ENCODE data around the gene MC5R. TPM values are rescaled to one million over a fixed set of nuclear protein-coding genes. Genes with fewer than 3 reads are reported as not detected.

The MC5R gene
- total and polyA plus RNA-seq, 3 donors from 2014 or later = 0.31 to 0.74 TPM; not detected in 1

DNA sequence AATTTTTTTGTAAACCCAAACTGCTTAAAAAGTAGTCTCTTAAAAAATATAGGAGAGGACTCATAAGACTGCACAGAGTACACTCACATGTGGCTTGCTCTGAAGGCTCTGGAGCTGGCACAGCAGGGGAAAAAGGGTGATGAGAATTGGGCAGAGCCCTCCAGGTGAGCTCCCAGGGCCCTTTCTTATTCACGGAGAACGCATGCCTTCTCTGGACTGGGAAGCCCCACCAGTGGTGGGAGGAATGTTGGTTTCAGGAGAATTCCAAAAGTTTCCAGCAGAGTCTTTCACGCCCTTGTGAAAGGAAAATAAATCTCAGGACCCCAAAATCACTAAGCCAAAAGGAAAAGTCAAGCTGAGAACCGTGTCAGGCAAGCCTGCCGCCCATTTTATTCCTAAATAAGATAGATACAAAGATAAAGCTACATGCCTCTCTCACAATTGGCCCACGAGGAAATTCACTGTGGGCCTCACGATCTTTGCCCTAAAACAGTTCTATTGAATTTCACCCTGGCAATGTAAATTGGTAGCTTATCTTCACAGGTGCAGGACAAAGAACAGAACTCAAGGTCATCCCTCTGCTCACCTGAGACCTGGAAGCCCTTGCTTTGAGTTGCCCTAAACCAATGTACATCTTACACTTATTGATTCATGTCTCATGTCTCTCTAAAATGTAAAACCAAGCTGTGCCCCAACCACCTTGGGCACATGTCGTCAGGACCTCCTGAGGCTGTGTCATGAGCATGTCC is 15.5 kb upstream of the MC5R start:
- Histone ChIP-seq H3K27ac (no peak overlapping the region), H3K4me1 (no peaks in the 10 kb centered on the region), H3K36me3 (ENCODE audit: low read depth, missing control alignments) (no peaks in the 10 kb centered on the region), H3K4me3 (no peak overlapping the region), H3K9me3 (no peaks in the 10 kb centered on the region), H3K27me3 (no peaks in the 10 kb centered on the region)
- WGBS, 2 donors = 68 to 70% methylated on average over 8 of the region's 8 CpGs
- intact Hi-C loops (cut with DNase I; ENCODE audit: low total_unique reads) = no loop called here
- TF ChIP-seq, protein P1, sequence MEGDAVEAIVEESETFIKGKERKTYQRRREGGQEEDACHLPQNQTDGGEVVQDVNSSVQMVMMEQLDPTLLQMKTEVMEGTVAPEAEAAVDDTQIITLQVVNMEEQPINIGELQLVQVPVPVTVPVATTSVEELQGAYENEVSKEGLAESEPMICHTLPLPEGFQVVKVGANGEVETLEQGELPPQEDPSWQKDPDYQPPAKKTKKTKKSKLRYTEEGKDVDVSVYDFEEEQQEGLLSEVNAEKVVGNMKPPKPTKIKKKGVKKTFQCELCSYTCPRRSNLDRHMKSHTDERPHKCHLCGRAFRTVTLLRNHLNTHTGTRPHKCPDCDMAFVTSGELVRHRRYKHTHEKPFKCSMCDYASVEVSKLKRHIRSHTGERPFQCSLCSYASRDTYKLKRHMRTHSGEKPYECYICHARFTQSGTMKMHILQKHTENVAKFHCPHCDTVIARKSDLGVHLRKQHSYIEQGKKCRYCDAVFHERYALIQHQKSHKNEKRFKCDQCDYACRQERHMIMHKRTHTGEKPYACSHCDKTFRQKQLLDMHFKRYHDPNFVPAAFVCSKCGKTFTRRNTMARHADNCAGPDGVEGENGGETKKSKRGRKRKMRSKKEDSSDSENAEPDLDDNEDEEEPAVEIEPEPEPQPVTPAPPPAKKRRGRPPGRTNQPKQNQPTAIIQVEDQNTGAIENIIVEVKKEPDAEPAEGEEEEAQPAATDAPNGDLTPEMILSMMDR (IDR thresholded peaks at IDR 0.05) = no peak
- TF ChIP-seq POLR2A (IDR thresholded peaks at IDR 0.05) = no peak
- no peak for DNase-seq

- Histone ChIP-seq H3K4me1 (no peaks in the 10 kb centered on the region), H3K4me3 (no peak overlapping the region), H3K27ac (no peak overlapping the region), H3K36me3 (ENCODE audit: low read depth, missing control alignments) (no peaks in the 10 kb centered on the region), H3K27me3 (no peaks in the 10 kb centered on the region), H3K9me3 (no peaks in the 10 kb centered on the region)
- TF ChIP-seq, protein P1 (IDR thresholded peaks at IDR 0.05) = no peak
- no peak for TF ChIP-seq POLR2A (IDR thresholded peaks at IDR 0.05)
- WGBS, 2 donors = 85 to 97% methylated on average over 2 of the region's 2 CpGs
- DNase-seq = no peak
- intact Hi-C loops (cut with DNase I; ENCODE audit: low total_unique reads) = no loop called here
These were observed 14.9 kb upstream of the MC5R start for GRCh38 chr18:13809043-13809430.

- H3K4me3 ChIP-seq = no peak overlapping the region
- H3K27ac ChIP-seq = no peak overlapping the region
- WGBS, 2 donors = 47 to 56% methylated on average over 5 of the region's 5 CpGs
- intact Hi-C loops (cut with DNase I; ENCODE audit: low total_unique reads) = no loop called here
- H3K36me3 ChIP-seq (ENCODE audit: low read depth, missing control alignments) = no peaks in the 10 kb centered on the region
- no peak for DNase-seq
- no peaks in the 10 kb centered on the region for H3K27me3 ChIP-seq
- no peak for TF ChIP-seq POLR2A (IDR thresholded peaks at IDR 0.05)
- TF ChIP-seq, protein P1 (IDR thresholded peaks at IDR 0.05) = no peak
- no peaks in the 10 kb centered on the region for H3K4me1 ChIP-seq
- no peaks in the 10 kb centered on the region for H3K9me3 ChIP-seq
These were observed 14.3 kb upstream of the MC5R start for GRCh38 chr18:13809531-13810255.

- TF ChIP-seq, protein P1 (IDR thresholded peaks at IDR 0.05) = no peak
- no peak for TF ChIP-seq POLR2A (IDR thresholded peaks at IDR 0.05)
- no peak overlapping the region for H3K27ac ChIP-seq
- H3K36me3 ChIP-seq (ENCODE audit: low read depth, missing control alignments) = no peaks in the 10 kb centered on the region
- no peaks in the 10 kb centered on the region for H3K9me3 ChIP-seq
- H3K4me3 ChIP-seq = no peak overlapping the region
- 66 to 67% methylated on average over 9 to 10 of the region's 10 CpGs for WGBS, 2 donors
- no peaks in the 10 kb centered on the region for H3K4me1 ChIP-seq
- intact Hi-C loops (cut with DNase I; ENCODE audit: low total_unique reads) = no loop called here
- no peak for DNase-seq
- H3K27me3 ChIP-seq = no peaks in the 10 kb centered on the region
These were observed 12.9 kb upstream of the MC5R start for GRCh38 chr18:13810950-13811485.

Data from testis (tissue), 3 donors.